DND-41 (cell line): Measurements from ENCODE around the gene PLAGL2.

Experiments
- EZH2 ChIP-seq: IDR thresholded peaks from 3 replicates; pipeline ENCODE4 v1.6.1; 2012; ENCODE audit warnings: borderline replicate concordance, low read depth, mild to moderate bottlenecking, moderate library complexity, low read length, inconsistent platforms; ENCODE audit not compliant: severe bottlenecking
- TF ChIP-seq, protein P1 (sequence below): IDR thresholded peaks from 2 replicates; pipeline ENCODE4 v1.5.1; 2012; ENCODE audit warnings: borderline replicate concordance, low read length, moderate library complexity, mild to moderate bottlenecking; ENCODE audit not compliant: poor library complexity, severe bottlenecking; ENCODE audit errors: extremely low read depth

DNA sequence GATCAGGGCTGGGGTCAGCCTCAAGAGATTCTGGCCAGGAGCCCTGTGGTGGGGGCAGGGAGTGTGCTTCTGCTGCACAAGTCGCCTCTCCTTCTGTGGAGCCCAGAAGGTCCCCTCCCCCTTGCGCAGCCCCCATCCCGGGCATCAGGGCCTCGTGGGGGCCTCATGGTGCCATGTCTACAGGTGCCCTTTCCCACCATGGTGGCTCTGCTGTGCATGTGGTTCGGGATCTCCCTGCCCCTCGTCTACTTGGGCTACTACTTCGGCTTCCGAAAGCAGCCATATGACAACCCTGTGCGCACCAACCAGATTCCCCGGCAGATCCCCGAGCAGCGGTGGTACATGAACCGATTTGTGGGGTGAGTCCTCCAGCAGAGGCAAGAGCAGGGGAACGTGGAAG, 49.9 kb downstream of the PLAGL2 start:
- TF ChIP-seq, protein P1, sequence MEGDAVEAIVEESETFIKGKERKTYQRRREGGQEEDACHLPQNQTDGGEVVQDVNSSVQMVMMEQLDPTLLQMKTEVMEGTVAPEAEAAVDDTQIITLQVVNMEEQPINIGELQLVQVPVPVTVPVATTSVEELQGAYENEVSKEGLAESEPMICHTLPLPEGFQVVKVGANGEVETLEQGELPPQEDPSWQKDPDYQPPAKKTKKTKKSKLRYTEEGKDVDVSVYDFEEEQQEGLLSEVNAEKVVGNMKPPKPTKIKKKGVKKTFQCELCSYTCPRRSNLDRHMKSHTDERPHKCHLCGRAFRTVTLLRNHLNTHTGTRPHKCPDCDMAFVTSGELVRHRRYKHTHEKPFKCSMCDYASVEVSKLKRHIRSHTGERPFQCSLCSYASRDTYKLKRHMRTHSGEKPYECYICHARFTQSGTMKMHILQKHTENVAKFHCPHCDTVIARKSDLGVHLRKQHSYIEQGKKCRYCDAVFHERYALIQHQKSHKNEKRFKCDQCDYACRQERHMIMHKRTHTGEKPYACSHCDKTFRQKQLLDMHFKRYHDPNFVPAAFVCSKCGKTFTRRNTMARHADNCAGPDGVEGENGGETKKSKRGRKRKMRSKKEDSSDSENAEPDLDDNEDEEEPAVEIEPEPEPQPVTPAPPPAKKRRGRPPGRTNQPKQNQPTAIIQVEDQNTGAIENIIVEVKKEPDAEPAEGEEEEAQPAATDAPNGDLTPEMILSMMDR = no peak
- TF ChIP-seq EZH2 = no peak
